Suprapubic skin (tissue), 4 donors: ENCODE results near the gene MYO1E. TPM values are rescaled to one million over a fixed set of nuclear protein-coding genes. Genes with fewer than 3 reads are reported as not detected.
"Not testable (repeated sequence)": the region's sequence is repeated elsewhere in the genome, so short reads cannot be mapped to it uniquely, and the experiment has no call there.

Source experiments
- DNase-seq, 2 donors: peaks; one replicate each; pipeline ENCODE4 v3.0.0-alpha.2; 2019; ENCODE audit warnings: low spot score in 2 of 2
- H3K27ac ChIP-seq: fragments of 200-600 bp; sonication (generic); one replicate; pipeline ENCODE4 v1.5.1; 2019
- H3K27me3 ChIP-seq: fragments of 200-600 bp; sonication (generic); one replicate; pipeline ENCODE4 v1.5.1; 2019
- H3K36me3 ChIP-seq: fragments of 200-600 bp; sonication (generic); one replicate; pipeline ENCODE4 v1.5.1; 2019
- H3K4me1 ChIP-seq: fragments of 200-600 bp; sonication (generic); one replicate; pipeline ENCODE4 v1.5.1; 2019
- H3K4me3 ChIP-seq: fragments of 200-600 bp; sonication (generic); one replicate; pipeline ENCODE4 v1.5.1; 2019; ENCODE audit warnings: mild to moderate bottlenecking
- H3K9me3 ChIP-seq: fragments of 200-600 bp; sonication (generic); one replicate; pipeline ENCODE4 v1.5.1; 2019
- EP300 ChIP-seq: sonication (generic); formaldehyde crosslinking; IDR thresholded peaks from one replicate; pipeline ENCODE4 v1.6.1; 2017; ENCODE audit warnings: antibody characterized with exemption
- POLR2A ChIP-seq, 2 donors: fragments of 450-650 bp; IDR thresholded peaks; one replicate each; pipeline ENCODE4 v1.6.1; 2017; ENCODE audit warnings: antibody characterized with exemption in 2 of 2, mild to moderate bottlenecking in 2 of 2, moderate library complexity in 2 of 2
- POLR2AphosphoS5 ChIP-seq, 3 donors: sonication (generic); formaldehyde crosslinking; IDR thresholded peaks; one replicate each; pipeline ENCODE4 v1.6.1; 2017; ENCODE audit warnings: antibody characterized with exemption in 3 of 3
- WGBS: methylation state at CpG from one replicate; pipeline ENCODE4 v1.1.5; 2018; 5-methylcytosine and 5-hydroxymethylcytosine counted together
- total RNA-seq, 4 donors: library from RNA; depleted of rRNA; stranded (reverse); fragments of >200 nt; gene quantifications; one replicate each; pipeline ENCODE4 v1.1.0, GENCODE V29; 2016
- TF ChIP-seq, protein P1 (sequence below), 2 donors: fragments of 200-600 bp in 1 of 2; fragments of 450-650 bp in 1 of 2; sonication (generic) in 1 of 2; IDR thresholded peaks; one replicate each; pipeline ENCODE4 v1.5.1; 2016 to 2019; ENCODE audit warnings: antibody characterized with exemption in 2 of 2, mild to moderate bottlenecking in 1 of 2, moderate library complexity in 1 of 2

The MYO1E gene
- total RNA-seq, 4 donors from 2014 or later: 79.7 to 171 (median 144) TPM

DNA sequence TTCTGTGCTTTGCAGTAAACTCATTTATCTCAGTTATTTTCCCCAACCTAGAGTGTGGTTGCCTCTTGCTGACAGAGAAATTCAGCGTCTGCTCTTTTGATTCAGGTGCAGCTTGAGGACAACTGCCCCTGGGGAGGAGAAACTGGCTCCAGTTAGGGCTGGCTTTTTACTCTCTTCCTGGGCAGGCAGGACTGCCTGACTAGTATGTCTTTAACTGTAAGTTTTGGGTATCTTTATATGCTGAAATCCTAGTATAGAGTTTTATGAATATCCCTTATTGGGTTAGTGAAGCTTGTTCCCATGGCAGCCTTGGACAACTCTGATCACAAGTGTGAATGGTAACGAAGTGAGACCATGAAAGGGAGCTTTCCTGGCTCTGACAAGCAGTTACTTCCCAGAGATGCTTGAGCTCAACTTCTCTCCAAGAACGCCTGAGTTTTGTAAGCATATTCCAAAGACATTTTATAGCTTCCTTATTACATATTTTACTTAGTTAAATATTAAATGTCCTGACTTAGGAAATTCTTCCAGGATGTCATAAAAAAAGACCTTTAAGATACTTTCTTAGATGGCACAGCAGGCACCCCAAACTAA is 240.6 kb downstream of the MYO1E start:
- Histone ChIP-seq H3K27ac (no peak overlapping the region), H3K27me3 (no peaks in the 10 kb centered on the region), H3K9me3 (peaks cover 14% of the 10 kb centered on the region), H3K36me3 (peaks cover 28% of the 10 kb centered on the region), H3K4me1 (no peaks in the 10 kb centered on the region), H3K4me3 (no peak overlapping the region)
- DNase-seq: no peak
- WGBS: 91% methylated on average over 3 of the region's 3 CpGs
- TF ChIP-seq, protein P1, sequence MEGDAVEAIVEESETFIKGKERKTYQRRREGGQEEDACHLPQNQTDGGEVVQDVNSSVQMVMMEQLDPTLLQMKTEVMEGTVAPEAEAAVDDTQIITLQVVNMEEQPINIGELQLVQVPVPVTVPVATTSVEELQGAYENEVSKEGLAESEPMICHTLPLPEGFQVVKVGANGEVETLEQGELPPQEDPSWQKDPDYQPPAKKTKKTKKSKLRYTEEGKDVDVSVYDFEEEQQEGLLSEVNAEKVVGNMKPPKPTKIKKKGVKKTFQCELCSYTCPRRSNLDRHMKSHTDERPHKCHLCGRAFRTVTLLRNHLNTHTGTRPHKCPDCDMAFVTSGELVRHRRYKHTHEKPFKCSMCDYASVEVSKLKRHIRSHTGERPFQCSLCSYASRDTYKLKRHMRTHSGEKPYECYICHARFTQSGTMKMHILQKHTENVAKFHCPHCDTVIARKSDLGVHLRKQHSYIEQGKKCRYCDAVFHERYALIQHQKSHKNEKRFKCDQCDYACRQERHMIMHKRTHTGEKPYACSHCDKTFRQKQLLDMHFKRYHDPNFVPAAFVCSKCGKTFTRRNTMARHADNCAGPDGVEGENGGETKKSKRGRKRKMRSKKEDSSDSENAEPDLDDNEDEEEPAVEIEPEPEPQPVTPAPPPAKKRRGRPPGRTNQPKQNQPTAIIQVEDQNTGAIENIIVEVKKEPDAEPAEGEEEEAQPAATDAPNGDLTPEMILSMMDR (IDR thresholded peaks at IDR 0.05): no peak
- TF ChIP-seq POLR2A (IDR thresholded peaks at IDR 0.05) (no peak), EP300 (no peak), POLR2AphosphoS5 (IDR thresholded peaks at IDR 0.05) (no peak)

- H3K4me3 ChIP-seq: no peak overlapping the region
- H3K27ac ChIP-seq: no peak overlapping the region
- TF ChIP-seq, protein P1 (IDR thresholded peaks at IDR 0.05): no peak
- no peak for TF ChIP-seq POLR2A (IDR thresholded peaks at IDR 0.05)
- no peak for TF ChIP-seq EP300
- no peak for TF ChIP-seq POLR2AphosphoS5 (IDR thresholded peaks at IDR 0.05)
- no peaks in the 10 kb centered on the region for H3K27me3 ChIP-seq
- peaks cover 14% of the 10 kb centered on the region for H3K9me3 ChIP-seq
- DNase-seq: no peak
- H3K36me3 ChIP-seq: peaks cover 22% of the 10 kb centered on the region
- H3K4me1 ChIP-seq: no peaks in the 10 kb centered on the region
- WGBS: 95% methylated on average over 16 of the region's 16 CpGs
Measured at GRCh38 chr15:59131456-59131855, 241.2 kb downstream of the MYO1E start.

- H3K9me3 ChIP-seq: peaks cover 14% of the 10 kb centered on the region
- H3K36me3 ChIP-seq, H3K27me3 ChIP-seq, DNase-seq, H3K4me3 ChIP-seq, H3K4me1 ChIP-seq, H3K27ac ChIP-seq: not testable (repeated sequence)
- WGBS: 87% methylated on average over 1 of the region's 1 CpG
Measured at GRCh38 chr15:59127255-59127654, 245.4 kb downstream of the MYO1E start.

- not testable (repeated sequence) for H3K4me3 ChIP-seq, DNase-seq, H3K36me3 ChIP-seq, H3K27ac ChIP-seq, H3K27me3 ChIP-seq, H3K4me1 ChIP-seq
- H3K9me3 ChIP-seq: peaks cover 14% of the 10 kb centered on the region
- WGBS: 98% methylated on average over 4 of the region's 4 CpGs
Measured at GRCh38 chr15:59125683-59126082, 247.0 kb downstream of the MYO1E start.

- Histone ChIP-seq H3K27ac (no peak overlapping the region), H3K27me3 (no peaks in the 10 kb centered on the region), H3K36me3 (no peaks in the 10 kb centered on the region), H3K9me3 (peaks cover 8% of the 10 kb centered on the region), H3K4me1 (no peaks in the 10 kb centered on the region), H3K4me3 (no peak overlapping the region)
- 91% methylated on average over 2 of the region's 2 CpGs for WGBS
- no peak for DNase-seq
- no peak for TF ChIP-seq POLR2AphosphoS5 (IDR thresholded peaks at IDR 0.05)
- TF ChIP-seq EP300: no peak
- TF ChIP-seq POLR2A (IDR thresholded peaks at IDR 0.05): no peak
- TF ChIP-seq, protein P1 (IDR thresholded peaks at IDR 0.05): no peak
Measured at GRCh38 chr15:59124261-59124660, 248.4 kb downstream of the MYO1E start.

- no peaks in the 10 kb centered on the region for H3K9me3 ChIP-seq
- H3K27me3 ChIP-seq: no peaks in the 10 kb centered on the region
- DNase-seq: no peak
- H3K27ac ChIP-seq: no peak overlapping the region
- no peaks in the 10 kb centered on the region for H3K4me1 ChIP-seq
- WGBS: 92% methylated on average over 5 of the region's 5 CpGs
- TF ChIP-seq EP300: no peak
- no peak for TF ChIP-seq POLR2AphosphoS5 (IDR thresholded peaks at IDR 0.05)
- H3K4me3 ChIP-seq: no peak overlapping the region
- no peaks in the 10 kb centered on the region for H3K36me3 ChIP-seq
Measured at GRCh38 chr15:59120937-59121336, 251.7 kb downstream of the MYO1E start.

- H3K27me3 ChIP-seq: no peaks in the 10 kb centered on the region
Measured at GRCh38 chr15:59119625-59120024, 253.0 kb downstream of the MYO1E start.

More at GRCh38 chr15:59119625-59120024, 253.0 kb downstream of the MYO1E start:
- no peak for DNase-seq
- no peak overlapping the region for H3K4me3 ChIP-seq
- H3K36me3 ChIP-seq: no peaks in the 10 kb centered on the region
- H3K9me3 ChIP-seq: no peaks in the 10 kb centered on the region
- no peak overlapping the region for H3K27ac ChIP-seq
- 91% methylated on average over 5 of the region's 5 CpGs for WGBS
- no peaks in the 10 kb centered on the region for H3K4me1 ChIP-seq
- no peak for TF ChIP-seq EP300
- TF ChIP-seq, protein P1 (IDR thresholded peaks at IDR 0.05): no peak
- no peak for TF ChIP-seq POLR2A (IDR thresholded peaks at IDR 0.05)
- no peak for TF ChIP-seq POLR2AphosphoS5 (IDR thresholded peaks at IDR 0.05)
